GM12878 (cell line): ENCODE results near the gene MSL3B.

Experiments used
- BRCA1 ChIP-seq: IDR thresholded peaks from 2 replicates; pipeline ENCODE4 v1.6.1; 2011; ENCODE audit warnings: low read depth, low read length, improper control_type of control experiment
- CBX5 ChIP-seq: sonication (generic); IDR thresholded peaks from 2 replicates; pipeline ENCODE4 v1.6.1; 2016; ENCODE audit warnings: low read depth, moderate library complexity, mild to moderate bottlenecking, inconsistent platforms
- CEBPZ ChIP-seq: fragments of 150-350 bp; IDR thresholded peaks from 2 replicates; pipeline ENCODE4 v1.6.1; 2016; ENCODE audit warnings: low read depth, low read length
- CHD4 ChIP-seq: fragments of 200-600 bp; sonication (generic); IDR thresholded peaks from 2 replicates; pipeline ENCODE4 v1.6.1; 2016; ENCODE audit warnings: mild to moderate bottlenecking
- E2F8 ChIP-seq: fragments of 450-650 bp; IDR thresholded peaks from 2 replicates; pipeline ENCODE4 v1.6.1; 2018; ENCODE audit warnings: mild to moderate bottlenecking, low read depth, moderate library complexity; ENCODE audit not compliant: partially characterized antibody
- FOXM1 ChIP-seq: IDR thresholded peaks from 2 replicates; pipeline ENCODE4 v1.6.1; 2012; ENCODE audit warnings: low read depth, mild to moderate bottlenecking, inconsistent platforms, low read length, moderate library complexity
- NFIC ChIP-seq: IDR thresholded peaks from 2 replicates; pipeline ENCODE4 v1.6.1; 2012; ENCODE audit warnings: low read depth, mild to moderate bottlenecking, inconsistent platforms, low read length, moderate library complexity
- POLR2A ChIP-seq: IDR thresholded peaks from 2 replicates; pipeline ENCODE4 v1.6.1; 2011; ENCODE audit warnings: low read depth, mild to moderate bottlenecking, low read length
- POLR2AphosphoS5 ChIP-seq: IDR thresholded peaks from 2 replicates; pipeline ENCODE4 v1.6.1; 2011; ENCODE audit warnings: mild to moderate bottlenecking, low read length, inconsistent platforms
- TF ChIP-seq, protein P1 (sequence below): fragments of 450-650 bp; IDR thresholded peaks from 2 replicates; pipeline ENCODE4 v1.6.1; 2016; ENCODE audit warnings: mild to moderate bottlenecking, moderate library complexity, borderline replicate concordance
- TF ChIP-seq, protein P2 (sequence below), 3 experiments: IDR thresholded peaks in 2 of 3; conservative IDR thresholded peaks in 1 of 3; 2 replicates each; pipeline ENCODE4 v1.5.1; 2011; ENCODE audit warnings: low read depth in 3 of 3, low read length in 3 of 3, mild to moderate bottlenecking in 3 of 3, control low read depth in 2 of 3, moderate library complexity in 2 of 3, inconsistent platforms in 1 of 3, mixed read lengths in 1 of 3; ENCODE audit not compliant: control insufficient read depth in 2 of 3, insufficient read depth in 1 of 3; ENCODE audit errors: extremely low read depth in 1 of 3

GRCh38 chr2:233905945-233906344, 37.8 kb upstream of the MSL3B start:
- TF ChIP-seq POLR2AphosphoS5 (no peak), POLR2A (no peak), CHD4 (no peak), CEBPZ (no peak), BRCA1 (no peak), CBX5 (no peak), E2F8 (no peak), NFIC (no peak), FOXM1 (no peak)
- TF ChIP-seq, protein P1, sequence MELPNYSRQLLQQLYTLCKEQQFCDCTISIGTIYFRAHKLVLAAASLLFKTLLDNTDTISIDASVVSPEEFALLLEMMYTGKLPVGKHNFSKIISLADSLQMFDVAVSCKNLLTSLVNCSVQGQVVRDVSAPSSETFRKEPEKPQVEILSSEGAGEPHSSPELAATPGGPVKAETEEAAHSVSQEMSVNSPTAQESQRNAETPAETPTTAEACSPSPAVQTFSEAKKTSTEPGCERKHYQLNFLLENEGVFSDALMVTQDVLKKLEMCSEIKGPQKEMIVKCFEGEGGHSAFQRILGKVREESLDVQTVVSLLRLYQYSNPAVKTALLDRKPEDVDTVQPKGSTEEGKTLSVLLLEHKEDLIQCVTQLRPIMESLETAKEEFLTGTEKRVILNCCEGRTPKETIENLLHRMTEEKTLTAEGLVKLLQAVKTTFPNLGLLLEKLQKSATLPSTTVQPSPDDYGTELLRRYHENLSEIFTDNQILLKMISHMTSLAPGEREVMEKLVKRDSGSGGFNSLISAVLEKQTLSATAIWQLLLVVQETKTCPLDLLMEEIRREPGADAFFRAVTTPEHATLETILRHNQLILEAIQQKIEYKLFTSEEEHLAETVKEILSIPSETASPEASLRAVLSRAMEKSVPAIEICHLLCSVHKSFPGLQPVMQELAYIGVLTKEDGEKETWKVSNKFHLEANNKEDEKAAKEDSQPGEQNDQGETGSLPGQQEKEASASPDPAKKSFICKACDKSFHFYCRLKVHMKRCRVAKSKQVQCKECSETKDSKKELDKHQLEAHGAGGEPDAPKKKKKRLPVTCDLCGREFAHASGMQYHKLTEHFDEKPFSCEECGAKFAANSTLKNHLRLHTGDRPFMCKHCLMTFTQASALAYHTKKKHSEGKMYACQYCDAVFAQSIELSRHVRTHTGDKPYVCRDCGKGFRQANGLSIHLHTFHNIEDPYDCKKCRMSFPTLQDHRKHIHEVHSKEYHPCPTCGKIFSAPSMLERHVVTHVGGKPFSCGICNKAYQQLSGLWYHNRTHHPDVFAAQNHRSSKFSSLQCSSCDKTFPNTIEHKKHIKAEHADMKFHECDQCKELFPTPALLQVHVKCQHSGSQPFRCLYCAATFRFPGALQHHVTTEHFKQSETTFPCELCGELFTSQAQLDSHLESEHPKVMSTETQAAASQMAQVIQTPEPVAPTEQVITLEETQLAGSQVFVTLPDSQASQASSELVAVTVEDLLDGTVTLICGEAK, result no peak
- TF ChIP-seq, protein P2, sequence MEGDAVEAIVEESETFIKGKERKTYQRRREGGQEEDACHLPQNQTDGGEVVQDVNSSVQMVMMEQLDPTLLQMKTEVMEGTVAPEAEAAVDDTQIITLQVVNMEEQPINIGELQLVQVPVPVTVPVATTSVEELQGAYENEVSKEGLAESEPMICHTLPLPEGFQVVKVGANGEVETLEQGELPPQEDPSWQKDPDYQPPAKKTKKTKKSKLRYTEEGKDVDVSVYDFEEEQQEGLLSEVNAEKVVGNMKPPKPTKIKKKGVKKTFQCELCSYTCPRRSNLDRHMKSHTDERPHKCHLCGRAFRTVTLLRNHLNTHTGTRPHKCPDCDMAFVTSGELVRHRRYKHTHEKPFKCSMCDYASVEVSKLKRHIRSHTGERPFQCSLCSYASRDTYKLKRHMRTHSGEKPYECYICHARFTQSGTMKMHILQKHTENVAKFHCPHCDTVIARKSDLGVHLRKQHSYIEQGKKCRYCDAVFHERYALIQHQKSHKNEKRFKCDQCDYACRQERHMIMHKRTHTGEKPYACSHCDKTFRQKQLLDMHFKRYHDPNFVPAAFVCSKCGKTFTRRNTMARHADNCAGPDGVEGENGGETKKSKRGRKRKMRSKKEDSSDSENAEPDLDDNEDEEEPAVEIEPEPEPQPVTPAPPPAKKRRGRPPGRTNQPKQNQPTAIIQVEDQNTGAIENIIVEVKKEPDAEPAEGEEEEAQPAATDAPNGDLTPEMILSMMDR (IDR thresholded peaks at IDR 0.05 in 2 of 3, conservative IDR thresholded peaks at IDR 0.05 in 1 of 3; ENCODE audit: control insufficient read depth in 2 of 3, extremely low read depth in 1 of 3, insufficient read depth in 1 of 3, low read depth in 3 of 3, low read length in 3 of 3), result no peak
